HG02970 (cell line): ENCODE results near the gene NEDD4L.

Source experiments
- ATAC-seq: cut with Tn5 transposase; IDR thresholded peaks from one replicate; pipeline ENCODE4 v1.9.1; 2021; ENCODE audit warnings: mild to moderate bottlenecking, moderate library complexity, moderate number of reproducible peaks; ENCODE audit not compliant: unreplicated experiment, low FRiP score

The NEDD4L gene

GRCh38 chr18:58174285-58174684 lies 130.3 kb downstream of the NEDD4L start:
- no peak for ATAC-seq

- no peak for ATAC-seq
Observed at GRCh38 chr18:58175122-58175785, 131.2 kb downstream of the NEDD4L start.

- no peak for ATAC-seq
Observed at GRCh38 chr18:58175786-58176176, 131.8 kb downstream of the NEDD4L start.

- no peak for ATAC-seq
Observed at GRCh38 chr18:58177004-58177717, 133.1 kb downstream of the NEDD4L start.

GRCh38 chr18:58177896-58178470 lies 134.0 kb downstream of the NEDD4L start:
- no peak for ATAC-seq

- no peak for ATAC-seq
Observed at GRCh38 chr18:58178511-58178910, 134.5 kb downstream of the NEDD4L start.

- no peak for ATAC-seq
Observed at GRCh38 chr18:58180172-58180571, 136.1 kb downstream of the NEDD4L start.

GRCh38 chr18:58180738-58181353 lies 136.8 kb downstream of the NEDD4L start:
- ATAC-seq = no peak

- no peak for ATAC-seq
Observed at GRCh38 chr18:58181988-58182387, 138.0 kb downstream of the NEDD4L start.

- no peak for ATAC-seq
Observed at GRCh38 chr18:58183226-58183625, 139.2 kb downstream of the NEDD4L start.

GRCh38 chr18:58186258-58186948 lies 142.4 kb downstream of the NEDD4L start:
- ATAC-seq = no peak

- ATAC-seq = no peak
Observed at GRCh38 chr18:58187674-58188073, 143.6 kb downstream of the NEDD4L start.

GRCh38 chr18:58188996-58189395 lies 145.0 kb downstream of the NEDD4L start:
- no peak for ATAC-seq

- no peak for ATAC-seq
Observed at GRCh38 chr18:58190842-58191530, 147.0 kb downstream of the NEDD4L start.

- ATAC-seq = no peak
Observed at GRCh38 chr18:58191626-58192025, 147.6 kb downstream of the NEDD4L start.

- no peak for ATAC-seq
Observed at GRCh38 chr18:58192519-58192918, 148.5 kb downstream of the NEDD4L start.

- no peak for ATAC-seq
Observed at GRCh38 chr18:58194028-58194427, 150.0 kb downstream of the NEDD4L start.

GRCh38 chr18:58195278-58195765 lies 151.3 kb downstream of the NEDD4L start:
- ATAC-seq = no peak

GRCh38 chr18:58196164-58196563 lies 152.1 kb downstream of the NEDD4L start:
- no peak for ATAC-seq
